GM13977 (cell line): ENCODE results near the gene SEC11A.
A peak's percentile ranks its signal among the peaks of the same experiment; 100 is the strongest.

ENCODE experiments used
- DNase-seq: peaks from one replicate; pipeline ENCODE4 v3.0.0; 2012; ENCODE audit warnings: low spot score
- CTCF ChIP-seq: IDR thresholded peaks from 2 replicates; pipeline ENCODE4 v1.5.1; 2012; ENCODE audit warnings: mild to moderate bottlenecking, control low read depth; ENCODE audit not compliant: insufficient read depth; ENCODE audit errors: extremely low read depth, missing control alignments
- in situ Hi-C: fragments of 300-500 bp; cut with MboI; formaldehyde crosslinking; loops from one replicate; pipeline ENCODE4 v1.12.0; 2022; ENCODE audit warnings: low sequenced_read_pairs, low pct_unique_long_range_greater_than_20kb, mixed read lengths, inconsistent platforms; ENCODE audit not compliant: unreplicated experiment

SEC11A gene

DNA sequence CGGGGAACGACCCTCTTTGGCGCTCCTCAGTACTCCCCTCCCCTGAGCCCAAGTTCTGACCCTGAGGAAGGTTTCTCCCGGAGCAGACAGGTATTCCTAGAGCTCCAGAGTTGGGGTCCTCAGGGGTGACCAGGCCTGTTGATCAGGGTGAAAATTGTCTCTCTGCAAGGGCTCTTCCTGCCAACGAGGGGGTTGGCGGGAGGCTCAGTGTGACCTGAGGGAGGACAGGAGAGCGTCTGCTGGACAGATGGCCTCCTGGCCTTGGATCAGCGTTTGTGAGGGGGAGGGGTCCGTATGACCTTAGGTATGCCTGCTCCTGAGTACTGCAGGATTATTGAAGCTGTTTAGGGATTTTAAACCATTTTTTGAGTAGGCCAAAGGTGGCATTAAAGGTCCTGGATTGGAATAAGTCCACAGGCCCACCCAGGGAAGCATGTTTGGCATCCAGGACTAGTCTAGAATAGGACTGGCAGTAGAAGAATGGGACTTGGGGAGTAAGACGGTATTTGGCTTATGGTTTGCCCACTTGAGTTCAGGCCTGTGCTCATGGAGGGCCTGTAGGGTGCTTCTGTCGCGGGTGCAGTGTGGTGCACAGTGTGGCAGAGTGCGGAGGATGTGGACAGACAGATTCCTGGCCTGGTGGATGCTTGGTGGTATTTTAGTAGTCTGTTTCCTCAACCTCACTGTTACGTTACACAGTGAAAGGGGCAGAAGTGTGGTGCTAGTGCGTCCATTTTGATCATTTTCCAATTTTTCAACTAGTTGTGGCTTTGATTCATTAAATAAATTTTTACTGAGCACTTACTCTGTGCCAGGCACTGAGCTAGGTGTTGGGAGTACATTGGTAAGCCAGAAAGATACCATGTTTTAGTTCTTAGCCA, 33.4 kb upstream of the SEC11A start:
- in situ Hi-C loops: no loop called here
- TF ChIP-seq CTCF: no peak
- DNase-seq: no peak

DNA sequence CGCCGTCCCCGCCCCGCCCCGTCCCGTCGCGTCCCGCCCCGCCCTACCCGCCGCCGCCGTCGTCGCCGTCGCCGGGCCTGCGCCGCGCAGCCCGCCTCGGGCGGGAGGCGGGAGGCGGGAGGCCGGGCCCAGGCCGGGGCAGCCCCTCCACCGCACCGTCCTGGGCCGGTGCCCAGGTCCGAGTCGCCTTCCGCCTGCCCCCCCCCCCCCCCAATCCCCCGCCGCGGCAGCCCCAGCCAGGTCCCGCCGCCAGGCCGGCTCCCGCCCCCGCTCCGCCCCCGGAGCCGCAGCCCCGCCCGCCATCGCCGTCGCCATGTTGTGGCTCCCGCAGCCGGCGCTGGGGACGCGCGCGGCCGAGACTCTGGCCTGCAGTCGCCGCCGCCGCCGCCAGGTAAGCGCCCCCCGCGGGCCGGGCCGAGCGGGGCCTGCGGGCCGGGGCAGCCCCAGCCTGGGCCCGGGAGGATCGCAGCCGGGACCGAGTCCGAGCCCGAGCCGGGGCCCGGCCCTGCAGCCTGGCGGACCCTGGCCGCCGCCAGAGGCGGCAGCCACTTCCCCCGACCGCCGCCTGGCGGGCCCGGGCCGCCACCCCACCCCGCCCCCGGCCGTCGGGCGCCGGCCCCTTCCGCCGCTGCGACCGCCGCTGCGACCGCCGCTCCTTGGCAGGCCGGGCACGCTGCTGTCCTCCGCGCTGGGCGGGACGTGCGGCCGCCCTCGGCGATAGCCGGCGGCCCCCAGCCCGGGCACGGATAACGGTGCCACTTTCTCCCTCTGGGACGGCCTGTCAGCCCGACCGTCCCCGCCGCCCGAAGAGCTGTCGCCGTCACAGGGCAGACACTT, 32.6 kb upstream of the SEC11A start, which contains the start of gene ZNF592:
Gene ZNF592 (plus strand): TSS at position 319 of the 837 bp plus-strand sequence. CDS start 34,084 bp downstream, outside the sequence.
- in situ Hi-C loops: no loop called here
- peak; percentile 26 for TF ChIP-seq CTCF
- DNase-seq: peak; percentile 86

DNA sequence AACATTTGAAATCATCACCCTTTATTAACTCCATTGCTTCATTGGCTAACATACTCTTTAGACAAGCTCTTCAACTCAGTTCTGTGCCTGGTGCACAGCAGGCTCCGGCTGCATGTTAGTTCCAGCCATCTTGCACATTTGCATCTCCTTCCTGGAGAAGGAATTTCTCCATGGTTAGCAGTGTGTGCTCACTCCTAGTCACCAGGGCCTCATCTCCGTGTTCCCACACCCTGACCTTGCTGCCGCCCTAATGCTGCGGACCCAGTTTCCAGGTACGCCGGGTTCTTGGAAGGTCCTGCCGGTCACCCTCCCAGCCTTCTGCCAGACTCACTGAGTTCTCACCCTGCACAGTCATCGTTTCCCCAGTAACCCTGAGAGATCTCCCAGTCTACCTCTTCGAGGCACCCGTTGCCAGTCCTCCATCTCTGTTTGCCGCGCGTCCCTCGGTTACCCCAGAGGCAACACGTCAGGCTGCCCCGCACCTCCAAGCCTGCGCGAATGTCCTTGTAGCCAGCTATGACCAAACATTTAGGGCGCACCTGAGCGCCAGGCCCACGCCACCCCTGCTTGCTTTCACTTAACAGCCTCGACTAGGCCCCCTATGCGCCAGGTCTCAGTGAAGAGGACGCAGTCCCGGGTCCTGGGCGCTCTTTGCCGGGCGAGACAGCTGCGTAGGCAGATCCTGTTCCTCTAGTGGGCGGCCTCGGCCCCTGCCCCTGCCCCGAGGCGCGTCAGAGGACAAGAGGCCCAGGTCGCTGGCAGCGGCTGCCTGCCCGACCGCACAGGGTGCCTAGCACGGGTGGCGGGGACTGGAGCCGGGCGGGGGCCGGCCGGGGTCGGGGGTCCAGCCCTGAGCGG, 31.7 kb upstream of the SEC11A start:
- TF ChIP-seq CTCF: no peak
- in situ Hi-C loops: no loop called here

DNA sequence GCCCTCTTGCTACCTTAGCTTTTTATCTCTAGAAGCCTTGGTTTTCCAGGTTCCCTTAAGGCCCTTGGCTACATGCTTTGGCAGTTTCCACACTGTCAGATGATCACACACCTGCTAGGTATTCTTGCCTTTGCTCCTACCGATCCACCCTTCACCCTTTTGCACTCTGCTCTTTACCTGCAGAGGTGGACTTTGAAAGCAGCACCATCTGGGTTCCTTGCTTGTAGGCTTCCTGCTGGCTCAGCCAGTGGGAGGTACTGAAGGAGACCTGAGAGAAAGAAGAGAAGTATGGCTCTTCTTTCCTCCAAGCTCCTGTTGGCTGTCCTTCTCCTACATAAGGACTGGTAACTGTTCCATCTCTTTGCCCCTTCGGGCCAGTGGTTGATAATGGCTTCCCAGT, 25.2 kb upstream of the SEC11A start:
- DNase-seq: no peak
- in situ Hi-C loops: no loop called here
- no peak for TF ChIP-seq CTCF

More for the DNA sequence above, 31.7 kb upstream of the SEC11A start:
- peak; percentile 54 for DNase-seq

DNA sequence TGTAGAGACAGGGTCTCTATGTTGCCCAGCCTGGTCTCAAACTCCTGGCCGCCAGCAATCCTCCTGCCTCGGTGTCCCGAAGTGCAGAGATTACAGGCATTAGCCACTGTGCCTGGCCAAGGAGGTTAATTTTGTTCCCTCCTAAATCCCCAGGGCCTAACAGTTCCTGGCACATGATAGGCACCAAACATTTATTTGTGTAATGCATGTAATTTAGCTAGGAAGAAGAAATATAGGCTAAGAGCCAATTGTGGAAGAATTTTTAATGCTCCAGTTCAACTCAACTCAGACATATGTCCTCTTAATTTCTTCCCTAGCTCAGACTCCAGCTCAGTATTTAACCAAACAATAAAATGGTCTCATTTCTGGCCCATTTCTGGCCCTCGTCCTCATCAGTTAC, 24.8 kb upstream of the SEC11A start:
- in situ Hi-C loops: no loop called here
- no peak for DNase-seq
- TF ChIP-seq CTCF: no peak

DNA sequence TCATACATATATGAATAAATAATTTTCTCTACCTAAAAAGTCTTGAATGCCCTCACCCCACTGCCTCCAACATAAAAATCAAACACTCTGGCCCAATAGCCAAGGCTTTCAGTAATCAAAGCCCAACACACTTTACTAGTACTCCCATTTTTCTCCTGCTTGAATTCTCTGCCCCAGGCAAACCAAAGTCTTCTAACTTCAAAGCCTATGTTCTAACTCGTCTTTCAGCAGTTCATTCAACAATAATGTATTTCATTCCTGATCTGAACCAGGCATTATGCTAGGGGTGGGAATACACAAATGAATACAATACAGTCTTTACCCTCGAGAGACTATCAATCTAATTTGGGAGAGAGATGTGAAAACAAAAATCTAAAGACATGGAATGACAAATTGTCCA, 21.1 kb upstream of the SEC11A start:
- in situ Hi-C loops: no loop called here
- DNase-seq: no peak
- TF ChIP-seq CTCF: no peak
